CD8-positive, alpha-beta memory T cell (primary cell): Measurements from ENCODE around the gene PIAS4. TPM values are rescaled to one million over a fixed set of nuclear protein-coding genes. Genes with fewer than 3 reads are reported as not detected.
"Not testable (repeated sequence)": the region's sequence is repeated elsewhere in the genome, so short reads cannot be mapped to it uniquely, and the experiment has no call there.

Experiments
- CTCF ChIA-PET: fragments of 350-600 bp; sonication (Branson Sonifier 250); formaldehyde crosslinking; loops from one replicate; lab custom pipeline; 2021; ENCODE audit warnings: antibody characterized with exemption; lab: Charles Lee
- POLR2A ChIA-PET: fragments of 350-600 bp; sonication (Branson Sonifier 250); formaldehyde crosslinking; loops from one replicate; lab custom pipeline; 2021; ENCODE audit warnings: antibody characterized with exemption; lab: Charles Lee
- DNase-seq, 5 donors: peaks; one replicate each; pipeline versions ENCODE4 v3.0.0 to v3.0.0-alpha.2; 2020 to 2022; ENCODE audit warnings: mixed read lengths in 1 of 5
- H3K27ac ChIP-seq: one replicate; pipeline ENCODE4 v1.7.0; 2013; ENCODE audit warnings: low read depth, mild to moderate bottlenecking, low read length, moderate library complexity
- H3K27me3 ChIP-seq: 2 replicates; pipeline ENCODE4 v1.7.0; 2013; ENCODE audit warnings: low read length, mild to moderate bottlenecking; ENCODE audit not compliant: insufficient read depth, poor library complexity, severe bottlenecking
- H3K36me3 ChIP-seq: 2 replicates; pipeline ENCODE4 v1.7.0; 2013; ENCODE audit warnings: mild to moderate bottlenecking, low read length, moderate library complexity; ENCODE audit not compliant: insufficient read depth
- H3K4me1 ChIP-seq: 2 replicates; pipeline ENCODE4 v1.7.0; 2013; ENCODE audit warnings: mild to moderate bottlenecking, low read length, moderate library complexity; ENCODE audit not compliant: insufficient read depth
- H3K4me3 ChIP-seq: 2 replicates; pipeline ENCODE4 v1.7.0; 2013; ENCODE audit warnings: mild to moderate bottlenecking, low read length
- H3K9me3 ChIP-seq: 2 replicates; pipeline ENCODE4 v1.7.0; 2013; ENCODE audit warnings: mild to moderate bottlenecking, low read length
- H3K27ac Mint-ChIP-seq, 8 donors: one replicate each; pipeline ENCODE4 v1.8.0; 2020 to 2021; ENCODE audit warnings: mixed read lengths in 8 of 8, mild to moderate bottlenecking in 6 of 8, inconsistent platforms in 3 of 8, moderate library complexity in 3 of 8
- H3K27me3 Mint-ChIP-seq, 2 donors: one replicate each; pipeline ENCODE4 v1.8.0; 2020 to 2021; ENCODE audit warnings: mixed read lengths in 2 of 2, mild to moderate bottlenecking in 1 of 2, moderate library complexity in 1 of 2
- H3K36me3 Mint-ChIP-seq, 3 donors: one replicate each; pipeline ENCODE4 v1.8.0; 2020 to 2021; ENCODE audit warnings: mixed read lengths in 3 of 3, inconsistent platforms in 1 of 3, mild to moderate bottlenecking in 1 of 3
- H3K4me1 Mint-ChIP-seq, 3 donors: one replicate each; pipeline ENCODE4 v1.8.0; 2020 to 2021; ENCODE audit warnings: mixed read lengths in 3 of 3, inconsistent platforms in 1 of 3, mild to moderate bottlenecking in 1 of 3
- H3K4me3 Mint-ChIP-seq, 7 donors: one replicate each; pipeline ENCODE4 v1.8.0; 2020 to 2021; ENCODE audit warnings: mixed read lengths in 7 of 7, mild to moderate bottlenecking in 6 of 7, moderate library complexity in 4 of 7, inconsistent platforms in 2 of 7
- H3K9me3 Mint-ChIP-seq, 5 donors: one replicate each; pipeline ENCODE4 v1.8.0; 2020 to 2022; ENCODE audit warnings: mixed read lengths in 5 of 5, mild to moderate bottlenecking in 3 of 5, moderate library complexity in 2 of 5, inconsistent platforms in 1 of 5
- polyA plus RNA-seq: library from polyadenylated mRNA; unstranded; fragments of 300-500 nt; fragmentation: Illumina TruSeq; gene quantifications from one replicate; pipeline ENCODE4 v1.2.3, GENCODE V29; 2021
- total RNA-seq, 2 experiments: library from RNA; stranded (reverse); gene quantifications; one replicate each; pipeline ENCODE4 v1.2.3, GENCODE V29; 2021

The PIAS4 gene
- total and polyA plus RNA-seq, 3 experiments from 2014 or later, result 6.3 to 33.8 (median 29.1) TPM

GRCh38 chr19:4010808-4011110 lies 3.2 kb downstream of the PIAS4 start:
- Mint-ChIP-seq H3K36me3 (peaks cover 0 to 34% (median 0%) of the 10 kb centered on the region in 3 donors), H3K4me1 (peaks cover 20 to 50% (median 30%) of the 10 kb centered on the region in 3 donors), H3K27me3 (no peaks in the 10 kb centered on the region), H3K4me3 (peak overlapping the region in 3 of 7 donors; percentile 31 to 83 (median 51)), H3K27ac (peak overlapping the region in 1 of 8 donors; percentile 32), H3K9me3 (no peaks in the 10 kb centered on the region)
- Histone ChIP-seq H3K9me3 (no peaks in the 10 kb centered on the region), H3K36me3 (no peaks in the 10 kb centered on the region), H3K27me3 (no peaks in the 10 kb centered on the region), H3K4me1 (peaks cover 28% of the 10 kb centered on the region), H3K4me3 (no peak overlapping the region), H3K27ac (no peak overlapping the region)
- ChIA-PET POLR2A (no interaction called here), CTCF (no interaction called here)
- no peak for DNase-seq

- H3K36me3 Mint-ChIP-seq, result peaks cover 0 to 38% (median 0%) of the 10 kb centered on the region in 3 donors
- peak overlapping the region in 2 of 7 donors; percentile 20 to 47 for H3K4me3 Mint-ChIP-seq
- peak overlapping the region in 3 of 8 donors; percentile 19 to 33 (median 32) for H3K27ac Mint-ChIP-seq
- H3K27me3 Mint-ChIP-seq, H3K9me3 ChIP-seq, H3K27ac ChIP-seq, H3K36me3 ChIP-seq, H3K4me3 ChIP-seq, CTCF ChIA-PET, POLR2A ChIA-PET, DNase-seq, H3K27me3 ChIP-seq, H3K9me3 Mint-ChIP-seq: not testable (repeated sequence)
- H3K4me1 ChIP-seq, result peaks cover 27% of the 10 kb centered on the region
- H3K4me1 Mint-ChIP-seq, result peaks cover 20 to 53% (median 29%) of the 10 kb centered on the region in 3 donors
Measured at GRCh38 chr19:4011430-4011829, 3.9 kb downstream of the PIAS4 start.

DNA sequence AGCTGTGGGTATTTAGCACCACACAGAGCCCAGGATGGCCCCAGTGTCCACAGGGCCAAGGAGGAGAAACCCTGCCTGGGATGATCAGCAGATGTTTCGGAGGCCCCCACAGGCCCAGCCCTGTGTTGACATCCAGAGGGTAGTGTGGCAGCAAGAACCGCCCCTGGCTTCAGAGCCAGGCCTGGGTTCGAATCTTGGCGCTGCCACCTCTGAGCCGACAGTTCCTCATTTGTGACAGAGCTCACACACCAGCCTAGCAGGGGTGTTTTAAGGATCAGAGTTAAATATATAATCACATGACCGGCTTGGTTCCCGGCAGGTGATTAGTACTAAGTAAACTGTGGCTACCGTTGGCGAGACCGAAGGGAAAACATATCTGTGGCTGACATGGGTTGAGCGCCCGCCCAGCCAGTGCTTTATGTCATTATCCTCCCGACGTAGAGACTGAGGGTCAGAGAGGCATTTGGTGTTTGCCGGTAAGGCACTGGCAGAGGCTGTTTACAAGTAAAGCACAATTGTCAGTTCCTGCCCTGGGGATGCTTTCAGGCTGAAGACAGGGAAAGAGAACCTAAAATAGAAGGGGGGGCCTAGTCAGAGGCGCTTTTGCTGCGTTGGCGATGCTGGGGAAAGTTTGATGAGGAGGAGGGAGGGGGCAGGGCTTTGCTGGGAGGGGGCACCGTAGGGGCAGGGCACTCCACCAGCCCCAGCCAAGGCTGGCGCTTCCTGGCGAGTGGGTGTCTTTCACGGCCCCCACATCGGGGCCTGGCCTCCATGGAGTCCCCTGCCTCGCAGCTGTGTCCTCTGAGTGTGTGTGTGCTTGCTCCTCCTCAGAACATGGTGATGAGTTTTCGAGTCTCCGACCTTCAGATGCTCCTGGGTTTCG lies 4.8 kb downstream of the PIAS4 start:
- Mint-ChIP-seq H3K27me3 (no peaks in the 10 kb centered on the region), H3K4me3 (no peak overlapping the region), H3K36me3 (peaks cover 0 to 45% (median 0%) of the 10 kb centered on the region in 3 donors), H3K27ac (peak overlapping the region in 1 of 8 donors; percentile 26), H3K9me3 (no peaks in the 10 kb centered on the region), H3K4me1 (peaks cover 20 to 58% (median 26%) of the 10 kb centered on the region in 3 donors)
- Histone ChIP-seq H3K27ac (no peak overlapping the region), H3K4me1 (peaks cover 23% of the 10 kb centered on the region), H3K36me3 (no peaks in the 10 kb centered on the region), H3K27me3 (no peaks in the 10 kb centered on the region), H3K9me3 (no peaks in the 10 kb centered on the region), H3K4me3 (no peak overlapping the region)
- ChIA-PET POLR2A (no interaction called here), CTCF (no interaction called here)
- no peak for DNase-seq

GRCh38 chr19:4012975-4013634 lies 5.6 kb downstream of the PIAS4 start:
- no peak overlapping the region for H3K27ac Mint-ChIP-seq
- ChIA-PET POLR2A (no interaction called here), CTCF (no interaction called here)
- peaks cover 20 to 59% (median 26%) of the 10 kb centered on the region in 3 donors for H3K4me1 Mint-ChIP-seq
- H3K9me3 Mint-ChIP-seq, result no peaks in the 10 kb centered on the region
- Histone ChIP-seq H3K27ac (no peak overlapping the region), H3K27me3 (no peaks in the 10 kb centered on the region), H3K4me3 (no peak overlapping the region), H3K4me1 (peaks cover 22% of the 10 kb centered on the region), H3K9me3 (no peaks in the 10 kb centered on the region), H3K36me3 (no peaks in the 10 kb centered on the region)
- no peak for DNase-seq
- peaks cover 0 to 48% (median 0%) of the 10 kb centered on the region in 3 donors for H3K36me3 Mint-ChIP-seq
- H3K4me3 Mint-ChIP-seq, result no peak overlapping the region
- no peaks in the 10 kb centered on the region for H3K27me3 Mint-ChIP-seq

DNA sequence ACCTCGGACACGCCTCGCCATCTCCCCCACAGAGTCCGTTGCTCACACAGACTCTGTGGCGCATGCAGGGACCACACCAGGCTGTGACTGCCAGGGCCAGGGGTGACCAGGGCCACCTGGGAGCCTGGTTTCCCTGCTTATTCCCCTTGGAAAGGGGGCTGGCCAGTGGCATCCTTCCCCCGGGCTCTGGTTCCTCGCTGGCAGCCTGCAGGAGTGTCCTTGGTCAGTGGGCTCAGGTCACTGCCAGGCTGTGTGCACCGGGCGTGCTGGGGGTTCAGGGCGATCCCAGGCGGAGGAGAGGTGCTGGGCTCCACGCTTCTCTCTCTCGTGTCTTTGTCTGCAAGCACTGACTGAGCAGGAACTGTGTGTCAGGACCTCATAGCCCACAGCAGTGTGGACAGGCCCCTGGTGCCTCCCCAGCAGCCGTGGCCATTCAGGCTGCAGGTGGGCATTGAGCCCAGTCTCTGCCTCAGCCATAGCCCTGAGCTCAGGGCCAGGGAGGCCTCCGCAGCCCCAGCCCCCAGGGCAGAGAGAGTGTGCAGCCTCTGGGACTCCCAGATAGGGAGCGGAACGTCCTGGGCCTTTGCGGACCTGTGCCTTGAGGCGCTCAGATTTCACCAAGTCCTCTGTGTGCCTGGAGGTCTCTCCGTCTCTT lies 6.5 kb downstream of the PIAS4 start:
- H3K27ac Mint-ChIP-seq, result peak overlapping the region in 1 of 8 donors; percentile 91

DNA sequence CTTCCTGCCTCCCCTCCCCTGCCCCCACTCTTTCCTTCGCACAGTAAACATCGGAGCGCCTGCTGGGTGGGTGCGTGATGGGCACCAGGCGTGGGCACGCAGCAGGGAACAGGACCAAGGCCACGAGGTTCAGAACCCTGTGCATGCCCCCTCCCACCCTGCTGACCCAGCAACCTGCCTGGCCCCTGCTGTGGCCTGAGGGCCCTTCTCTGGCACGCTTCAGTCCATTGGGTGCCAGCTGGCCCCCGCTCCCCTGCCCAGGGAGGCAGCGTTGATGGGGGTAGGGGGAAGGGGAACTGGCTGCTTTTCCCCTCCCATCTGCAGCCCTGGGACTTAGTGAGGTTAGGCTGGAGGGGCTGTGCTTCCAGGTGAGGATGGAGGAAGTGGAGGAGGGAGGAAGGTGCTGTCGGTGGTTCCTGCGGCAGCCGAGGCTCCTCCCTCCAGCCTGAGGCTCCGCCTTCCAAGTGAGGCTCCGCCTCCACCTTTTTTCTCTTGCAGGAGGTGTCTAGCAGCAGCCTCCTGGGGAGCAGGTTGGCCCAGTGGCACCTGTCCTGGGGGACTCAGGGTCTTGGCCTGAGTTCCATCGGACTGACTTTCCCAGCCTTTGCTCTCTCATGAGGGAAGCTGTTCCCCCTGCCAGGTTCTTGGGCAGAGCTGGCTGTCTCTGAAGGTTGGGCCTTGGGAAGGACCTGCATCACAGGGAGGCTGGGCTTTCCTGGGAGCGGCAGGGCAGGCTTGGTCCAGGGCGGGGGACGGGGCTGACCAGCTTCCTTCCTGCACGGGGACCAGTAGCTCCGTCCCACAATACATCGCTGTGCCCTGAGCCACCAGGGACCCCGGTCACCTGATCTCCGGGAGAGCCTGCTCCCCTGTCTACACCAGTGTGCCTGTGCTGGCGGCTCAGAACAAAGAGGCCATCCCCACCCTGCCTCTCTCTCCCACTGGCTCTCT lies 7.3 kb downstream of the PIAS4 start:
- H3K4me1 Mint-ChIP-seq, result peaks cover 5 to 49% (median 15%) of the 10 kb centered on the region in 3 donors
- no peaks in the 10 kb centered on the region for H3K27me3 Mint-ChIP-seq

More for the DNA sequence above, 6.5 kb downstream of the PIAS4 start:
- no peak for DNase-seq
- Mint-ChIP-seq H3K27me3 (no peaks in the 10 kb centered on the region), H3K4me3 (no peak overlapping the region), H3K4me1 (peaks cover 13 to 57% (median 22%) of the 10 kb centered on the region in 3 donors), H3K9me3 (no peaks in the 10 kb centered on the region), H3K36me3 (peaks cover 0 to 53% (median 0%) of the 10 kb centered on the region in 3 donors)
- Histone ChIP-seq H3K9me3 (no peaks in the 10 kb centered on the region), H3K4me1 (peaks cover 13% of the 10 kb centered on the region), H3K27ac (no peak overlapping the region), H3K4me3 (no peak overlapping the region), H3K27me3 (no peaks in the 10 kb centered on the region), H3K36me3 (no peaks in the 10 kb centered on the region)
- CTCF ChIA-PET, result no interaction called here
- POLR2A ChIA-PET, result no interaction called here

DNA sequence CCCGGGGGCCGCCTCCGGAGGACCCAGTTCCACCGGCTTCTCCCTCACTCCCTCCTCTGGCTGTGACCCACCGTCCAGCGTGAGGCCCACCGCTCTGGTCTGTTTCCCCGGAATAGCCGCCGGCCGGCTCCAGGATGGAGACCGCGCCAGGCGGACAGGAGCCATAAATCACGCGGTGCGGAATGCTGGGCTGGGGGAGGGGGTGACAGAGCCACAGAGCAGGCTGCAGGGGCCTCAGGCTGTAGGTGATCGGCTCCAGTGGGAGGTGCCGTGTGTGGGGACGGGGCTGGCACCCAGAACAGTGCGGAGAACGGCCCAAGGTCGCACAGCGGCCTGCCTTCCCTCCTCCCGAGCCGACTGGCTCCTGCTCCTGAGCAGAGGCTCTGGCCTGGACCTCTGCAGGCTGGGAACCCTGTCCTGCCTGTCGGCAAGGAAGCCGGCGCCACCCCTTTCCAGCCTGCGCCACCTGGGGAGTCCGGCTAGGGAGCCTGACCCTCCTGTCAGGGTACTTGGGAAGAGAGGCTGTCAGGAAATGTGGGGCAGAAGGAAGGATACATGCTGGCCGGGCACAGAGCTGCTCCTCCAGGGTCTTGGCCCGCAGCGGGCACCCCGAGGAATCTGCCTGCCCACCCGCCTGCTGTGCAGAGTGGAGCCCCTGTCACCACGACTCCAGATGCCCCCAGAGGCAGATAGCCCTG lies 8.3 kb downstream of the PIAS4 start:
- Histone ChIP-seq H3K27ac (no peak overlapping the region), H3K9me3 (no peaks in the 10 kb centered on the region), H3K4me1 (peaks cover 6% of the 10 kb centered on the region), H3K36me3 (no peaks in the 10 kb centered on the region), H3K4me3 (no peak overlapping the region), H3K27me3 (no peaks in the 10 kb centered on the region)
- H3K4me3 Mint-ChIP-seq, result no peak overlapping the region
- POLR2A ChIA-PET, result interaction anchor here (0.6 kb wide), 1 partner anchor 901 kb away, joined by 3 read pairs; no protein-coding TSS in a partner anchor
- no peaks in the 10 kb centered on the region for H3K27me3 Mint-ChIP-seq
- H3K36me3 Mint-ChIP-seq, result peaks cover 0 to 57% (median 0%) of the 10 kb centered on the region in 3 donors
- H3K4me1 Mint-ChIP-seq, result peaks cover 4 to 44% (median 15%) of the 10 kb centered on the region in 3 donors
- H3K27ac Mint-ChIP-seq, result peak overlapping the region in 1 of 8 donors; percentile 27
- DNase-seq, result no peak
- no peaks in the 10 kb centered on the region for H3K9me3 Mint-ChIP-seq
- CTCF ChIA-PET, result no interaction called here

More for the DNA sequence above, 7.3 kb downstream of the PIAS4 start:
- no peaks in the 10 kb centered on the region for H3K36me3 ChIP-seq
- Mint-ChIP-seq H3K36me3 (peaks cover 0 to 53% (median 0%) of the 10 kb centered on the region in 3 donors), H3K27ac (peak overlapping the region in 1 of 8 donors; percentile 91), H3K4me3 (no peak overlapping the region), H3K9me3 (no peaks in the 10 kb centered on the region)
- POLR2A ChIA-PET, result interaction anchor here (0.6 kb wide), 1 partner anchor 902 kb away, joined by 3 read pairs; no protein-coding TSS in a partner anchor
- DNase-seq, result peak in 3 of 5 donors; percentile 21 to 41 (median 31)
- H3K27ac ChIP-seq, result no peak overlapping the region
- peaks cover 8% of the 10 kb centered on the region for H3K4me1 ChIP-seq
- H3K4me3 ChIP-seq, result no peak overlapping the region
- H3K9me3 ChIP-seq, result no peaks in the 10 kb centered on the region
- no peaks in the 10 kb centered on the region for H3K27me3 ChIP-seq
- CTCF ChIA-PET, result no interaction called here
